ENCODE data around the gene SPC25. TPM values are rescaled to one million over a fixed set of nuclear protein-coding genes. Genes with fewer than 3 reads are reported as not detected.

SPC25 gene
- total RNA-seq, 5 donors from 2014 or later (not counting 1 experiment from before 2014, with no cell fraction given): 0.32 to 0.83 (median 0.43) TPM; not detected in 2

DNA sequence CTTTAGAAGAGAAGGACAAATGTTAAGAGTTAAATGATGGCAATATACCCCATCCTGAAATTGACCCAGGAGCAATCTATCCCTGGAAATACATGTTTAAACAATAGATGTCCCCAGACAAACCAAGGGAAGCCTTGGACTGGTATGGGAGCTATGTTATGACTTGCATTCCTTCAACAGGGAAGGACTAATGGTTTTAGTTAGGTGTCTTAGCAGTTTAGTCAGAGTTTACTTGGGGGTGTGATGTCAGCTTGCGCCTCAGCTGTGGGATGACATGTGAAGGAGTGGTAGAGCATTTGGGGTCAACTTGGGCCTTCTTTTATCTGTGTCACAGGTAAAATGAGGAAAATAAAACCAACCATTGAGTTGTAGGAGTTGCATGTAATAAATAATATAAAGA lies 36.8 kb downstream of the SPC25 start:
- CTCF ChIA-PET: no interaction called here
- Mint-ChIP-seq H3K4me3 (no peak overlapping the region), H3K27ac (no peak overlapping the region), H3K27me3 (no peaks in the 10 kb centered on the region), H3K4me1 (no peaks in the 10 kb centered on the region), H3K9me3 (peaks cover 0 to 5% (median 0%) of the 10 kb centered on the region in 3 donors), H3K36me3 (no peaks in the 10 kb centered on the region)
- Histone ChIP-seq H3K27me3 (replicated peaks in 1 of 2; ENCODE audit: control insufficient read depth in 2 of 2, extremely low read depth in 1 of 2, insufficient read depth in 2 of 2, low read length in 1 of 2) (no peaks in the 10 kb centered on the region), H3K36me3 (ENCODE audit: control insufficient read depth in 2 of 2, extremely low read depth in 1 of 2, insufficient read depth in 1 of 2, low read length in 1 of 2) (no peaks in the 10 kb centered on the region), H3K4me3 (ENCODE audit: control insufficient read depth in 1 of 2, extremely low read depth in 1 of 2, low read length in 1 of 2) (no peak overlapping the region), H3K27ac (ENCODE audit: low read length) (no peak overlapping the region), H3K4me1 (ENCODE audit: control insufficient read depth in 1 of 2, extremely low read depth in 1 of 2, insufficient read depth in 2 of 2, low read length in 2 of 2) (no peaks in the 10 kb centered on the region), H3K9me3 (no peaks in the 10 kb centered on the region)
- no peak for ATAC-seq (replicated peaks in 1 of 4)
- no CpG with 5 or more reads among the region's 1 CpG for WGBS (ENCODE audit: insufficient coverage)
- POLR2A ChIA-PET: no interaction called here
- no peak for DNase-seq

DNA sequence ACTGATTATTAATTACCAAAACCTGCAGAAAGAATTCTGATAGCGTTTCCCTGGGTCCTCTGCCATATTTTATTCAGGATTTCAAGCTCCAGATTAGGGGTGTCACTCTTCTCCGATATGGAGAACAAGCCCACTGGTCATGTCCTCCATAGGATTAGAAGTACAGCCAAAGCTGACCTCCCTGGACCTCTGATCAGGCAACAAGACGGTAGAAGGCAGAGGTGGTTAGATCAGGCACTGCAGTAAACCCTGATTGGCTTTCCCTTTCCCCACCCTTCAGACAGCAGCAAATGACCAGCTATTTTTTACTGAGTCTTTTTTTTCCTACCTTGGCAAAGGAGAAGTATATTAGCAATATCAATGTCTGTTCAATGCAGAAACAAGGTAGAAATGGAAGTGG lies 37.7 kb downstream of the SPC25 start:
- Mint-ChIP-seq H3K27ac (no peak overlapping the region), H3K4me3 (no peak overlapping the region), H3K9me3 (peaks cover 0 to 5% (median 0%) of the 10 kb centered on the region in 3 donors), H3K27me3 (no peaks in the 10 kb centered on the region), H3K4me1 (no peaks in the 10 kb centered on the region), H3K36me3 (no peaks in the 10 kb centered on the region)
- POLR2A ChIA-PET: interaction anchor here in 1 of 2 donors (0.6 kb wide), 1 partner anchor 18 kb away, joined by 4 read pairs; no protein-coding TSS in a partner anchor
- no CpG with 5 or more reads among the region's 3 CpGs for WGBS (ENCODE audit: insufficient coverage)
- Histone ChIP-seq H3K4me3 (ENCODE audit: control insufficient read depth in 1 of 2, extremely low read depth in 1 of 2, low read length in 1 of 2) (no peak overlapping the region), H3K27ac (ENCODE audit: low read length) (no peak overlapping the region), H3K9me3 (no peaks in the 10 kb centered on the region), H3K36me3 (ENCODE audit: control insufficient read depth in 2 of 2, extremely low read depth in 1 of 2, insufficient read depth in 1 of 2, low read length in 1 of 2) (no peaks in the 10 kb centered on the region), H3K4me1 (ENCODE audit: control insufficient read depth in 1 of 2, extremely low read depth in 1 of 2, insufficient read depth in 2 of 2, low read length in 2 of 2) (no peaks in the 10 kb centered on the region), H3K27me3 (replicated peaks in 1 of 2; ENCODE audit: control insufficient read depth in 2 of 2, extremely low read depth in 1 of 2, insufficient read depth in 2 of 2, low read length in 1 of 2) (no peaks in the 10 kb centered on the region)
- CTCF ChIA-PET: no interaction called here
- ATAC-seq (replicated peaks in 1 of 4) (no peak), DNase-seq (no peak)

DNA sequence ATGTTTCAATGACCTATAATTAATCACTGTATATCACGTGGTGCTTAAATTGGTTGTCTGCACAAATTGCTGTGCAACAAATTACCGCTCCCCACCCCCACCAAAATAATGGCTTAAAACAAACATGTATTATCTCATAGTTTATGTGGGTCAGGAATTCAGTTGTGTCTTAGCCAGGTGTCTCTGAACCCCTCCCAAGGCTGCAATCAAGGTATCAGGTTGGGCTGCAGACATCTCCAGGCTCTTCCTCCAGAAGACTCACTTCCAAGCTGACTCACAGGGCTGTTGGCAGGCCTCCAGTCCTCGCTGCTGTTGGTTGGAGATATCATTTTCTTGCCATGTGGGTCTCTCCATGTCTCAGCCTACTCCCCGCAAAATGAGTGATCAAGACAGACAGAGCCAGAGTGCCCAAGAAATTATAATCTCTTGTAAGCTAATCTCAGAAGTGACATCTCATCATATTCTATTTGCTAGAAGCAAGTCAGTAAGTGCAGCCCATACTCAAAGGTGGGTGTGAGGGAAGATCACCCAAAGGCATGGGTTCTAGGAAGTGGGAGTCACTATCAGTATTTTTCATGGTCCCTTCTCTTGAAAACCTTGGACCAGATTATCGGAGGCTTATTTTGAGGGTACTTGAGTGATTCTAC lies 38.4 kb downstream of the SPC25 start:
- CTCF ChIA-PET: no interaction called here
- Histone ChIP-seq H3K36me3 (ENCODE audit: control insufficient read depth in 2 of 2, extremely low read depth in 1 of 2, insufficient read depth in 1 of 2, low read length in 1 of 2) (no peaks in the 10 kb centered on the region), H3K27ac (ENCODE audit: low read length) (no peak overlapping the region), H3K9me3 (no peaks in the 10 kb centered on the region), H3K4me3 (ENCODE audit: control insufficient read depth in 1 of 2, extremely low read depth in 1 of 2, low read length in 1 of 2) (no peak overlapping the region), H3K4me1 (ENCODE audit: control insufficient read depth in 1 of 2, extremely low read depth in 1 of 2, insufficient read depth in 2 of 2, low read length in 2 of 2) (no peaks in the 10 kb centered on the region), H3K27me3 (replicated peaks in 1 of 2; ENCODE audit: control insufficient read depth in 2 of 2, extremely low read depth in 1 of 2, insufficient read depth in 2 of 2, low read length in 1 of 2) (no peaks in the 10 kb centered on the region)
- no CpG with 5 or more reads among the region's 5 CpGs for WGBS (ENCODE audit: insufficient coverage)
- ATAC-seq (replicated peaks in 1 of 4) (no peak), DNase-seq (peak in 1 of 35 experiments; percentile 1)
- H3K27me3 Mint-ChIP-seq: no peaks in the 10 kb centered on the region
- peaks cover 0 to 5% (median 0%) of the 10 kb centered on the region in 3 donors for H3K9me3 Mint-ChIP-seq
- H3K36me3 Mint-ChIP-seq: no peaks in the 10 kb centered on the region
- no peak overlapping the region for H3K27ac Mint-ChIP-seq
- POLR2A ChIA-PET: interaction anchor here in 1 of 2 donors (0.6 kb wide), 1 partner anchor 17 kb away, joined by 4 read pairs; no protein-coding TSS in a partner anchor
- H3K4me1 Mint-ChIP-seq: no peaks in the 10 kb centered on the region
- no peak overlapping the region for H3K4me3 Mint-ChIP-seq

DNA sequence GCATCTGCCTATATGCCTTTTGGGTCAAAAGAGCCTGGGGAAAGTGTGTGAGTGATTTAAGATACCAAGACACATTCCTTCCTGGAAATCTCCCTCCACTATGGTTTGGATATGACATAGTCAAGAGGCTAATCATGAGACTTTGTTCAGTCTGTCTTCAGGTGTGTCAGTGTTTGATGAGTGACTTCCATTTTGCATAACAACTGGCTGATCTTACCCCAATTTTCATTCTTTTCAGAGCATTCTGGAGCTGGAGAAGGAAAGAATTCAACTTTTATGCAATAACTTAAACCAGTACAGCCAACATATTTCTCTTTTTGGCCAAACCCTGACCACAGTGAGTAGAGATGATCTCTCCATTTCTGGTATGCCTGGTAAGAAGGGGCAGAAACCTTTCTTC lies 39.4 kb downstream of the SPC25 start:
- Histone ChIP-seq H3K4me3 (ENCODE audit: control insufficient read depth in 1 of 2, extremely low read depth in 1 of 2, low read length in 1 of 2) (no peak overlapping the region), H3K36me3 (ENCODE audit: control insufficient read depth in 2 of 2, extremely low read depth in 1 of 2, insufficient read depth in 1 of 2, low read length in 1 of 2) (no peaks in the 10 kb centered on the region), H3K4me1 (ENCODE audit: control insufficient read depth in 1 of 2, extremely low read depth in 1 of 2, insufficient read depth in 2 of 2, low read length in 2 of 2) (no peaks in the 10 kb centered on the region), H3K9me3 (no peaks in the 10 kb centered on the region), H3K27me3 (replicated peaks in 1 of 2; ENCODE audit: control insufficient read depth in 2 of 2, extremely low read depth in 1 of 2, insufficient read depth in 2 of 2, low read length in 1 of 2) (no peaks in the 10 kb centered on the region), H3K27ac (ENCODE audit: low read length) (no peak overlapping the region)
- H3K4me3 Mint-ChIP-seq: no peak overlapping the region
- no peaks in the 10 kb centered on the region for H3K4me1 Mint-ChIP-seq
- POLR2A ChIA-PET: no interaction called here
- no peaks in the 10 kb centered on the region for H3K27me3 Mint-ChIP-seq
- H3K36me3 Mint-ChIP-seq: no peaks in the 10 kb centered on the region
- H3K27ac Mint-ChIP-seq: no peak overlapping the region
- no peak for ATAC-seq (replicated peaks in 1 of 4)
- CTCF ChIA-PET: interaction anchor here in 1 of 2 donors (0.6 kb wide), 1 partner anchor 478 kb away, joined by 3 read pairs; no protein-coding TSS in a partner anchor
- no peak for DNase-seq
- peaks cover 0 to 5% (median 0%) of the 10 kb centered on the region in 3 donors for H3K9me3 Mint-ChIP-seq

DNA sequence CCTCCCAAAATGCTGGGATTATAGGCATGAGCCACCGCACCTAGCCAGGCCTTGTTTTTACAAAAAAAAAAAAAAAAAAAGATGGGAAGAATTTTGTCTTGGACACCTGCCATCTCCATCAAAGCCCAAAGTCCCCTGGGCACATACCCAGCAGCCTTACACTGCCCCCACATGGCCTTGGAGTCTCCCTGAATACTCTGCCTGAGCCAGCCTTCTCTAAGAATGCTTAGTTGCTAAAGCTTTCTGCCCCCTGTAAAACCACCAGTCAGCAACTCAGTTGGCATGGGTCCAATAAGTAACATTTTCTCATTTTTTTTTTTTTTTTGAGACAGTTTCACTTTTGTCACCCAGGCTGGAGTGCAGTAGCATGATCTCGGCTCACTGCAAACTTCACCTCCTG lies 40.6 kb downstream of the SPC25 start:
- Histone ChIP-seq H3K9me3 (no peaks in the 10 kb centered on the region), H3K36me3 (ENCODE audit: control insufficient read depth in 2 of 2, extremely low read depth in 1 of 2, insufficient read depth in 1 of 2, low read length in 1 of 2) (no peaks in the 10 kb centered on the region), H3K4me1 (ENCODE audit: control insufficient read depth in 1 of 2, extremely low read depth in 1 of 2, insufficient read depth in 2 of 2, low read length in 2 of 2) (no peaks in the 10 kb centered on the region), H3K27me3 (replicated peaks in 1 of 2; ENCODE audit: control insufficient read depth in 2 of 2, extremely low read depth in 1 of 2, insufficient read depth in 2 of 2, low read length in 1 of 2) (no peaks in the 10 kb centered on the region), H3K27ac (ENCODE audit: low read length) (no peak overlapping the region), H3K4me3 (ENCODE audit: control insufficient read depth in 1 of 2, extremely low read depth in 1 of 2, low read length in 1 of 2) (no peak overlapping the region)
- POLR2A ChIA-PET: no interaction called here
- H3K4me1 Mint-ChIP-seq: no peaks in the 10 kb centered on the region
- DNase-seq: peak in 2 of 35 experiments; percentile 1 to 14
- CTCF ChIA-PET: interaction anchor here in 1 of 2 donors (0.7 kb wide), 1 partner anchor 10 kb away, joined by 4 read pairs; no protein-coding TSS in a partner anchor
- no peak overlapping the region for H3K4me3 Mint-ChIP-seq
- no peak overlapping the region for H3K27ac Mint-ChIP-seq
- ATAC-seq (replicated peaks in 1 of 4): peak in 1 of 4 experiments; percentile 26
- H3K36me3 Mint-ChIP-seq: no peaks in the 10 kb centered on the region
- H3K27me3 Mint-ChIP-seq: no peaks in the 10 kb centered on the region
- H3K9me3 Mint-ChIP-seq: peaks cover 0 to 4% (median 0%) of the 10 kb centered on the region in 3 donors
- WGBS (ENCODE audit: insufficient coverage): no CpG with 5 or more reads among the region's 2 CpGs

DNA sequence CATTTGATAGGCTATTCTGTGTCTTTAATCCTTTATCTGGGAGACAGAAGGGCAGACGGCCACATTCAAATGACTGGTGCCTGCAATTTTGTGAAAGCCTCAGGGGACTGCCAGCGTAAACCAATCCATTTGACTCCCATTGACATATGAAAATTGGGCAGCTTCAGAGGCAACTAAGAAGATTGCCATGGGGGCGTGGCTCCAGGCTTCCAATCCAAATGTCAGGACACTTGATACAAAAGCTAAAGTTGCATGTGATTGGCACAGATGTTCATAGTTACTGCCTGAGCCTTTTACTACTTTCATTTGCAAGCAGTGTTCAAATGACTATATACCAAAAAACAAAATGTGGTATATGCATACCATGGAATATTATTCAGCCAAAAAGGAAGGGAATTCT lies 42.0 kb downstream of the SPC25 start:
- no peak overlapping the region for H3K27ac ChIP-seq (ENCODE audit: low read length)
- CTCF ChIA-PET: no interaction called here
- Mint-ChIP-seq H3K4me3 (no peak overlapping the region), H3K36me3 (no peaks in the 10 kb centered on the region), H3K9me3 (no peaks in the 10 kb centered on the region), H3K27me3 (no peaks in the 10 kb centered on the region), H3K27ac (no peak overlapping the region), H3K4me1 (no peaks in the 10 kb centered on the region)
- DNase-seq: no peak
- H3K9me3 ChIP-seq: no peaks in the 10 kb centered on the region
- H3K36me3 ChIP-seq (ENCODE audit: control insufficient read depth in 2 of 2, extremely low read depth in 1 of 2, insufficient read depth in 1 of 2, low read length in 1 of 2): no peaks in the 10 kb centered on the region
- H3K4me1 ChIP-seq (ENCODE audit: control insufficient read depth in 1 of 2, extremely low read depth in 1 of 2, insufficient read depth in 2 of 2, low read length in 2 of 2): no peaks in the 10 kb centered on the region
- H3K27me3 ChIP-seq (replicated peaks in 1 of 2; ENCODE audit: control insufficient read depth in 2 of 2, extremely low read depth in 1 of 2, insufficient read depth in 2 of 2, low read length in 1 of 2): no peaks in the 10 kb centered on the region
- H3K4me3 ChIP-seq (ENCODE audit: control insufficient read depth in 1 of 2, extremely low read depth in 1 of 2, low read length in 1 of 2): no peak overlapping the region
- POLR2A ChIA-PET: no interaction called here
- 95% methylated on average over 3 of the region's 3 CpGs for WGBS (ENCODE audit: insufficient coverage)
- ATAC-seq (replicated peaks in 1 of 4): no peak

Data from T-cell (primary cell).